T-helper 2 cell treated with Interferon-gamma antibody and Interleukin-4, amounts not matched to agents 5 μg/mL and 100 μg/mL, for 36 hours (primary cell): ENCODE results near the gene LCE4A.
"Not testable (repeated sequence)": the region's sequence is repeated elsewhere in the genome, so short reads cannot be mapped to it uniquely, and the experiment has no call there.

Experiments
- DNase-seq: peaks from one replicate; pipeline ENCODE4 v3.0.0; 2021; ENCODE audit warnings: low spot score
- H3K27ac Mint-ChIP-seq: one replicate; pipeline ENCODE4 v1.8.0; 2021; ENCODE audit warnings: mild to moderate bottlenecking, mixed read lengths
- H3K27me3 Mint-ChIP-seq: one replicate; pipeline ENCODE4 v1.8.0; 2021; ENCODE audit warnings: low read depth, mixed read lengths
- H3K36me3 Mint-ChIP-seq: one replicate; pipeline ENCODE4 v1.8.0; 2021; ENCODE audit warnings: low read depth, mixed read lengths
- H3K4me1 Mint-ChIP-seq: one replicate; pipeline ENCODE4 v1.8.0; 2021; ENCODE audit warnings: low read depth, mixed read lengths
- H3K4me3 Mint-ChIP-seq: one replicate; pipeline ENCODE4 v1.8.0; 2022; ENCODE audit warnings: mild to moderate bottlenecking, moderate library complexity, mixed read lengths
- H3K9me3 Mint-ChIP-seq: one replicate; pipeline ENCODE4 v1.8.0; 2021; ENCODE audit warnings: mixed read lengths

LCE4A gene, protein sequence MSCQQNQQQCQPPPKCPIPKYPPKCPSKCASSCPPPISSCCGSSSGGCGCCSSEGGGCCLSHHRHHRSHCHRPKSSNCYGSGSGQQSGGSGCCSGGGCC

DNA sequence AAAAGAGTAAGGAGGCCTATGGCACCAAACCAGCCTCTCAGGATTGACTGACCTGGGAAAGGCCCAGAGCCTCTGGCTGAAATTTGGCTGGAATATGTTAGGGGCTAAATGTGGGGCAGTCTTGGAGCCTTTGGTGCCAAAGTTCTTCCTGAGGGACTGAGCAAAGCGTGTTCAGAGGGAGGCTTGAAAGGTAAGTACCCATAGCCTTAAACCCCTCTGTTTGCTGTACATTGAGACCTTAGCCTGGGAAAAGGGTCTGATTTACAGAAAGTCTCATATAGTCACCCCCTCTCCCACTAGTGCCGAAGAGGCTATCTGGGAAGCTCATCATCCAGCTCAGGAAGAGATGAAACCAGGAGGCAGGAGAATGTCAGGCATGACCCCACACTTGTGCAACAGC lies at the start of gene LCE4A:
LCE4A (plus strand) TSS at position 301 of the 400 bp plus-strand sequence. CDS start 916 bp downstream, outside the sequence.
- H3K27ac Mint-ChIP-seq = no peak within 1 kb of the TSS
- no peak within 1 kb of the TSS for H3K4me3 Mint-ChIP-seq
- no peaks in the 10 kb centered on the region for H3K4me1 Mint-ChIP-seq
- peaks cover 19% of the 10 kb centered on the region for H3K27me3 Mint-ChIP-seq
- no peaks in the 10 kb centered on the region for H3K9me3 Mint-ChIP-seq
- no peak for DNase-seq
- H3K36me3 Mint-ChIP-seq = no peaks in the 10 kb centered on the region

DNA sequence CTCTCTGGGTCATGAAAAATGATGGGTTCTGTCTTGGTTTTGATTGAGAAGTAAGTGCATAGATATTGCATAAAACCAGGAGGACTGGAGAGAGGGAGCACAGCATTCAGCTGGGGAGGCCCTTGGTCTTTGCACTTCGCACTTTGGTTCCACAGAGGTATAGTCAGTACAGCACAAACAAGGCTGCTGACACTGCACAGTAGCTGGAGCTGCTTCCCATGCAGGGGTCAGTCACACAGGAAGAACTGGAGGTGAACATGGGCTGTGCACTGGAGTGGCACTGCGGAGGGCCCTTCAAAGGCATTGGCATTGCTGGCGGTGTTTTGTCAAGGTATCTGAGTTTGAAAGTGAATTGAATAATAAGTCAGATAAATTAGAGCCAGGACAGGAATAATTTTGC lies 49.3 kb upstream of the LCE4A start:
- no peaks in the 10 kb centered on the region for H3K36me3 Mint-ChIP-seq
- no peak overlapping the region for H3K4me3 Mint-ChIP-seq
- peaks cover 2% of the 10 kb centered on the region for H3K4me1 Mint-ChIP-seq
- H3K27me3 Mint-ChIP-seq = peaks cover 5% of the 10 kb centered on the region
- no peak for DNase-seq
- H3K9me3 Mint-ChIP-seq = no peaks in the 10 kb centered on the region
- no peak overlapping the region for H3K27ac Mint-ChIP-seq

DNA sequence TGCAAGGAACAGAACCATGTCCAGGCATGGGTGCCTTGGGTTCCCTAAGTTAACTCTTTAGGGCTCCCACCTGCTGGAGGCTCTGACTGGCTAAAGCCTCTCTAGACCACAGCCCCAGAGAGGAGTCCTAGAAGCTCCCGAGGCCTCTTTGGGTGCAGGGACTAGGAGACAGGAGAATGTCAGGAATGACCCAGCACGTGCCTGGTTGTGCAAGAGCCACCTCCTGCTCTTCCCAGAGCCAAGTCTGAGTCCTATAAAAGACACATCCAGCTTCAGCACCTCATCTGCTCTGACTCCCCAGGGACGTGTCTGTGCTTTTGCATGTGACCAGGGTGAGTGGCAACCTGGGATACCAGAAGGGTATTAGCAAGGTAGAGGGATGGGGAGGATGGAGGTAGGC lies 44.9 kb upstream of the LCE4A start, which contains the start of gene LCE2D:
LCE2D (plus strand) TSS at position 283 of the 400 bp plus-strand sequence. CDS start 726 bp downstream, outside the sequence.
- H3K27ac Mint-ChIP-seq = no peak within 1 kb of the TSS
- H3K36me3 Mint-ChIP-seq = no peaks in the 10 kb centered on the region
- H3K4me1 Mint-ChIP-seq = no peaks in the 10 kb centered on the region
- no peaks in the 10 kb centered on the region for H3K9me3 Mint-ChIP-seq
- H3K27me3 Mint-ChIP-seq = no peaks in the 10 kb centered on the region
- DNase-seq = no peak
- H3K4me3 Mint-ChIP-seq = no peak within 1 kb of the TSS

DNA sequence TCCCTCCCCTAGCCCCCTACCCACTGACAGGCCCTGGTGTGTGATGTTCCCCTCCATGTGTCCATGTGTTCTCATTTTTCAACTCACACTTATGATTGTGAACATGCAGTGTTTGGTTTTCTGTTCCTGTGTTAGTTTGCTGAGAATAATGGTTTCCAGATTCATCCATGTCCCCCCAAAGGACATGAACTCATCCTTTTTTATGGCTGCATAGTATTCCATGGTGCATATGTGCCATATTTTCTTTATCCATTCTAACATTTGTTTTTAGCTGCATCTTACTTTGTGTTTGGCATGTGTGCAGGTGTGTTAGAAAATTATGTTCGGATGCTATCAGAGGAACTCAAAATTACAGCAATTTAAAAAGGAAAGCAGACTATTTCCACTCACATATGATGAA lies 41.8 kb upstream of the LCE4A start:
- not testable (repeated sequence) for H3K27me3 Mint-ChIP-seq, H3K27ac Mint-ChIP-seq, H3K4me1 Mint-ChIP-seq, DNase-seq, H3K9me3 Mint-ChIP-seq, H3K36me3 Mint-ChIP-seq, H3K4me3 Mint-ChIP-seq

DNA sequence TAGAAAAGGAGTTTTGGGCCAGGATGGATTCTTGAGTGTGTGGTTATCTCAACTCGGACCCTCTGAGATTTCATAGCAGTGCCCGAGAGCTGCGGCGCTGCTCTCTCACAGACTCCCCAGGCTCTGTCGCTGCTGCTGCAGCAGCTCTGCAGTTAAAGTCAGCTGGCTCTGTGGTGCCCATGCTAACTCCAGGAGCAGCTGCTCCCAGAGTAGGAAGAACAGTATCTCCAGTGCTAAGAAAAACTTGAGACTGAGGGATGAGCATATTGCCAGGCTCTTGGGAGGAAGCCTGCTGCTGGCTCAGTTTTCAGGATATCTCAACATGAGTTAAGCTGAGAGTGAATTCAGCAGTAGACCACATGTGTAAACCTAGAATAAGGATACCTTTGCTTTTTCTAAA lies 40.3 kb upstream of the LCE4A start:
- no peak overlapping the region for H3K4me3 Mint-ChIP-seq
- DNase-seq = no peak
- H3K4me1 Mint-ChIP-seq = no peaks in the 10 kb centered on the region
- no peaks in the 10 kb centered on the region for H3K36me3 Mint-ChIP-seq
- H3K9me3 Mint-ChIP-seq = no peaks in the 10 kb centered on the region
- H3K27ac Mint-ChIP-seq = no peak overlapping the region
- peaks cover 2% of the 10 kb centered on the region for H3K27me3 Mint-ChIP-seq

DNA sequence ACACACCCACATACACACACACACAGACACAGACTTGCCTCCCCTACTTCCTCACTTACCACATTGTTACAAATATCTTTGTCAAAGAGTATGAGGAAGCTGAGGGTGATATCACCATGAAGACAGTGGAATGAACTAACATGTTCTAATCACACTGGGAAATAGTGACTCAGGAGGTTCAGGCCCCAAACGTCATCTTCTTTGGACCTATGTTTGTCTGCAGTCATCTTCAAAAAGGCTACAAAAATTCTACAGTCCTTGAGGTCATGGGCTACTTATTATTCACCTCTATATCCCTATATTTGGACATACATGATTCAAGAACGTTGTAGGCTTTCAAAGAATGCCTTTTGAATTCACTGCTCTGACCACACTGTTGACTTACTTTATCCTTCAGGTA lies 34.9 kb upstream of the LCE4A start:
- no peaks in the 10 kb centered on the region for H3K4me1 Mint-ChIP-seq
- DNase-seq = no peak
- no peaks in the 10 kb centered on the region for H3K36me3 Mint-ChIP-seq
- peaks cover 4% of the 10 kb centered on the region for H3K27me3 Mint-ChIP-seq
- no peak overlapping the region for H3K27ac Mint-ChIP-seq
- H3K9me3 Mint-ChIP-seq = no peaks in the 10 kb centered on the region
- H3K4me3 Mint-ChIP-seq = no peak overlapping the region

DNA sequence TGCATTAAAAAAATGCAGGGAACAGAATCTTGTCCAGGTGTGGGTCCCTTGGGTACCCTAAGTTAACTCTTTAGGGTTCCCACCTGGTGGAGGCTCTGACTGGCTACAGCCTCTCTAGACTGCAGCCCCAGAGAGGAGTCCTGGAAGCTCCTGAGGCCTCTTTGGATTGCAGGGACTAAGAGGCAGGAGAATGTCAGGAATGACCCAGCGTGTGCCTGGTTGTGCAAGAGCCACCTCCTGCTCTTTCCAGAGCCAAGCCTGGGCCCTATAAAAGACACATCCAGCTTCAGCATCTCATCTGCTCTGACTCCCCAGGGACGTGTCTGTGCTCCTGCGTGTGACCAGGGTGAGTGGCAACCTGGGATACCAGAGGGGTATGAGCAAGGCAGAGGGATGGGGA lies 33.0 kb upstream of the LCE4A start, which contains the start of gene LCE2C:
LCE2C (plus strand) TSS at position 297 of the 400 bp plus-strand sequence. CDS start 737 bp downstream, outside the sequence.
- H3K36me3 Mint-ChIP-seq, H3K27me3 Mint-ChIP-seq, H3K4me1 Mint-ChIP-seq, H3K27ac Mint-ChIP-seq, H3K9me3 Mint-ChIP-seq, DNase-seq, H3K4me3 Mint-ChIP-seq: not testable (repeated sequence)

DNA sequence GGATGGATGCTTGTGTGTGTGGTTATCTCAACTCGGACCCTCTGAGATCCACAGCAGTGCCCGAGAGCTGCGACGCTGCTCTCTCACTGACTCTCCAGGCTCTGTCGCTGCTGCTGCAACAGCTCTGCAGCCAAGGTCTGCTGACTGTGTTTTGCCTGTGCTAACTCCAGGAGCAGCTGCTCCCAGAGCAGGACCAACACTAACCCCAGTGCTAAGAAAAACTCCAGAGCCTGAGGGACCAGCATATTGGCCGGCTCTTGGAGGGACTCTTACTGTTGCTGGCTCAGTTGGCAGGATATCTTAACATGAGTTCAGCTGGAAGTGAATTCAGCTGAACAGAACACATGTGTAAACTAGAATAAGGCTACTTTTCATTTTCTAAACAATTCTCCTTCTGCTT lies 28.5 kb upstream of the LCE4A start:
- H3K4me3 Mint-ChIP-seq = no peak overlapping the region
- no peaks in the 10 kb centered on the region for H3K4me1 Mint-ChIP-seq
- H3K27me3 Mint-ChIP-seq = peaks cover 4% of the 10 kb centered on the region
- H3K9me3 Mint-ChIP-seq = no peaks in the 10 kb centered on the region
- no peaks in the 10 kb centered on the region for H3K36me3 Mint-ChIP-seq
- DNase-seq = no peak
- H3K27ac Mint-ChIP-seq = no peak overlapping the region

DNA sequence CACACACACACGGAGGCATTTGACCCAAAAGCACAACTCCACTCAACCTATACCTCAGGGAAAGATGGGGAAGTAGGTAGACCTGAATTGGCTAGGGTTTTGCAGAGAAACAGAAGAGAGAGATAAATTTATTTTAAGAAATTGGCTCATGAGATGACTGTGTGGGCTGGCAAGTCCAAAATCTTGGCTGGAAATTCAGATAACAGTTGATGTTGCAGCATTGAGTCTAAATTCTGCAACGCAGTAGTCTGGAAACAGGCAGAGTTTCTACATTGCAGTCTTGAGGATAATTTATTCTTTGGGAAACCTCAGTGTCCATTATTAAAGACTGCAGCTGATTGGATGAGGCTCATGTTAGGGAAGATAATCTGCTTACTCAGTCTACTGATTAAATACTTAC lies 26.3 kb upstream of the LCE4A start:
- Mint-ChIP-seq H3K4me3 (no peak overlapping the region), H3K9me3 (no peaks in the 10 kb centered on the region), H3K27me3 (peaks cover 4% of the 10 kb centered on the region), H3K36me3 (no peaks in the 10 kb centered on the region), H3K27ac (no peak overlapping the region), H3K4me1 (no peaks in the 10 kb centered on the region)
- DNase-seq = no peak

DNA sequence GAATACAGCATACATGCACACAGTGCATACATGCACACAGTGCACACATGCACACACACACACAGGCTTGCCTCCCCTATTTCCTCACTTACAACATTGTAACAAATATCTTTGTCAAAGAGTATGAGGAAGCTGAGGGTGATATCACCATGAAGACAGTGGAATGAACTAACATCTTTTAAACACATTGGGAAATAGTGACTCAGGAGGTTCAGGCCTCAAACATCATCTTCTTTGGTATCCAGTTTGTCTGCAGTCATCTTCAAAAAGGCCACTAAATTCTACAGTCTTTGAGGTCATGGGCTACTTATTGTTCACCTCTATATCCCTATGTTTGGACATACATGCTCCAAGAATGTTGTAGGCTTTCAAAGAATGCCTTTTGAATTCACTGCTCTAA lies 24.1 kb upstream of the LCE4A start:
- Mint-ChIP-seq H3K4me3 (no peak overlapping the region), H3K27ac (no peak overlapping the region), H3K36me3 (no peaks in the 10 kb centered on the region), H3K27me3 (peaks cover 2% of the 10 kb centered on the region), H3K9me3 (no peaks in the 10 kb centered on the region), H3K4me1 (no peaks in the 10 kb centered on the region)
- DNase-seq = no peak

DNA sequence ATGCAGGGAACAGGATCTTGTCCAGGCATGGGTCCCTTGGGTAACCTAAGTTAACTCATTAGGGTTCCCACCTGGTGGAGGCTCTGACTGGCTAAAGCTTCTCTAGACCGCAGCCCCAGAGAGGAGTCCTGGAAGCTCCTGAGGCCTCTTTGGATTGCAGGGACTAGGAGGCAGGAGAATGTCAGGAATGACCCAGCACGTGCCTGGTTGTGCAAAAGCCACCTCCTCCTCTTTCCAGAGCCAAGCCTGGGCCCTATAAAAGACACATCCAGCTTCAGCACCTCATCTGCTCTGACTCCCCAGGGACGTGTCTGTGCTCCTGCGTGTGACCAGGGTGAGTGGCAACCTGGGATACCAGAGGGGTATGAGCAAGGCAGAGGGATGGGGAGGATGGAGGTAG lies 22.1 kb upstream of the LCE4A start, which contains the start of gene LCE2B:
LCE2B (plus strand) TSS at position 301 of the 400 bp plus-strand sequence. CDS start 721 bp downstream, outside the sequence.
- not testable (repeated sequence) for H3K36me3 Mint-ChIP-seq, H3K4me1 Mint-ChIP-seq, H3K9me3 Mint-ChIP-seq, DNase-seq, H3K27ac Mint-ChIP-seq, H3K27me3 Mint-ChIP-seq, H3K4me3 Mint-ChIP-seq

DNA sequence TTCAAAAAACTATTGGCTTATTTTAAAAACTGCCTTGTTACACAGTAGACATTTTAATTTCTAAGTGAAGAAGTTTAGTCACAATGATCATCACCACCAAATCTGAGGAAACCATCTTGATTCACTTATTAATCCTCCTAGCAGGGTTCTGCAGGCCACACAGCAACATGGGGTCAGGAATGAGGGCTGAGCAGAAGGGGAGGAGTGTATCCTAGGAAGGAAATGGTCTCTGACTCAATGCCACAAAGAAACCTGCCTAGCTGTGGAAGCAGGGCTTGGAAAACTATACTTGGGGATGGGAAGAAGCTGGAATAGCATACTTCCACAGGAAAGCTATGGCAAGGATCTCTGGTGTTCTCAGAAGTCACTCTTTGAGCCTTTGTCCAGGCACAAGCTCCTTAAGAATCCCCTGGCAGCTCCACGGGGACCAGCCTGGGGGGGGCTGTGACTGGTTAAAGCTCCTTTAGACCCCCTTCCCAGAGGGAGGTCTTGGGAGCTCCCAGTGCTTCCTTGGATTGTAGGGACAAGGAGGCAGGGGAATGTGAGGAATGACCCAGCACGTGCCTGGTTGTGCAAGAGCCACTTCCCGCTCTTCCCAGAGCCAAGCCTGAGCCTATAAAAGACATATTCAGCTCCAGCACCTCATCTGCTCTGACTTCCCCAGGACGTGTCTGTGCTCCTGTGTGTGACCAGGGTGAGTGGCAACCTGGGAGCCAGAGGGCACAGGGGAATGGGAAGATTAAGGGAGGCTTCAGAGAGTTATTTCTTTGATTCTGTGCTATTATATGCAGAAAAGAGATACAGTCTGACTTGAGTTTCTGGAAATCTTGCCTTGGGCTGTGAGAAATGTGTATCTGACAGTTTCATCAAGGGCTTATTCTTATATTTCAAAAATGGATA lies 10.0 kb upstream of the LCE4A start, which contains the start of gene LCE2A:
LCE2A (plus strand) TSS at position 645 of the 900 bp plus-strand sequence. CDS start 557 bp downstream, outside the sequence.
- no peak for DNase-seq
- no peaks in the 10 kb centered on the region for H3K36me3 Mint-ChIP-seq
- no peak within 1 kb of the TSS for H3K27ac Mint-ChIP-seq
- H3K4me1 Mint-ChIP-seq = no peaks in the 10 kb centered on the region
- H3K27me3 Mint-ChIP-seq = peaks cover 3% of the 10 kb centered on the region
- H3K9me3 Mint-ChIP-seq = peaks cover 1% of the 10 kb centered on the region
- H3K4me3 Mint-ChIP-seq = no peak within 1 kb of the TSS

DNA sequence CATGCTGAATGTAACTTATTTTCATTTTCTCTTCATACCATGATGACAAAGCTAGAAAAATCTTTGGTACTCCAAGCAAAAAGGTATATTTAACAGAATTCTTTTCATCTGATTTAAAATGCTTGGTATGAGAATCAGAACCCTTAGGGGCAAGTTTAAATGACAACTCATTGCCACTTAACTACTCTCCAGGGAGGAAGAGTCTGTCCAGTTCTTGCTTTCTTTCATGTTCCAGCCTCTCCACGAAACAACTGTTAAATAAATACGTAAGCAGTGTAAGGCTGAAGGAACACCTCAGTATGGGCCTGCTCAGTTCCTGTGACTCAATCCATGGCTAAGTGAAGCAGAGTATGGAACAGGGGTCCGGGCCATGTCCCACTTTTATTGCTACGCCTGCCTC lies 8.2 kb upstream of the LCE4A start:
- DNase-seq = no peak
- Mint-ChIP-seq H3K4me3 (no peak overlapping the region), H3K4me1 (no peaks in the 10 kb centered on the region), H3K27me3 (peaks cover 8% of the 10 kb centered on the region), H3K9me3 (no peaks in the 10 kb centered on the region), H3K27ac (no peak overlapping the region), H3K36me3 (no peaks in the 10 kb centered on the region)

DNA sequence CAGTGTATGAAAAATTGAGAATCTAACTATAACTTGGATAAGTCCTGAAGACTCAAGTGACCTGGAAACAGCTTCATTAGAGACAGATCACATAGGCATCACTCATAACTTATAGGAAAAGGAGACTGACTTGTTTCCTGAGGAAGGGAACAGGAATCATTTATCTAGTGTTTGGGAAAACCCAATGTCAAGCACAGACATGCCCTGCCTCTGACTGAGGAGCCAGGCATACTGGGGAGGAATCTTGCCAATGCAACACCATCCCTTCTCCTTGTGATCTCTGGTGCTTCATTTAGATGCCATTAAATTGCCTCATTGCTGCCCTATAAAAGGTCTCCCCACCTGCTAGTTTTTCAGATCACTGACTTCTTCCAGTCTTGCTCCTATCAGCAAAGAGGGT lies 10.3 kb downstream of the LCE4A start:
- DNase-seq = no peak
- H3K27ac Mint-ChIP-seq = no peak overlapping the region
- H3K27me3 Mint-ChIP-seq = no peaks in the 10 kb centered on the region
- no peaks in the 10 kb centered on the region for H3K9me3 Mint-ChIP-seq
- H3K4me1 Mint-ChIP-seq = no peaks in the 10 kb centered on the region
- no peaks in the 10 kb centered on the region for H3K36me3 Mint-ChIP-seq
- H3K4me3 Mint-ChIP-seq = no peak overlapping the region
